NB4 (cell line): Measurements from ENCODE around the gene RCN1.

Experiments
- DNase-seq: peaks from one replicate; pipeline ENCODE4 v3.0.0; 2010; ENCODE audit warnings: low read depth
- H3K4me3 ChIP-seq: one replicate; pipeline ENCODE4 v1.5.1; 2011; ENCODE audit warnings: mild to moderate bottlenecking, low read depth, low read length, moderate library complexity
- MYC ChIP-seq: IDR thresholded peaks from 2 replicates; pipeline ENCODE4 v1.6.1; 2011; ENCODE audit warnings: low read depth, low read length
- POLR2A ChIP-seq: IDR thresholded peaks from 2 replicates; pipeline ENCODE4 v1.6.1; 2011; ENCODE audit warnings: mild to moderate bottlenecking; ENCODE audit not compliant: insufficient read length; ENCODE audit errors: extremely low read depth
- TF ChIP-seq, protein P1 (sequence below): IDR thresholded peaks from one replicate; pipeline ENCODE4 v1.5.1; 2012; ENCODE audit warnings: low read depth, low read length
- TF ChIP-seq, protein P2 (sequence below): IDR thresholded peaks from 2 replicates; pipeline ENCODE4 v1.6.1; 2011; ENCODE audit warnings: low read depth, low read length

Gene RCN1

DNA sequence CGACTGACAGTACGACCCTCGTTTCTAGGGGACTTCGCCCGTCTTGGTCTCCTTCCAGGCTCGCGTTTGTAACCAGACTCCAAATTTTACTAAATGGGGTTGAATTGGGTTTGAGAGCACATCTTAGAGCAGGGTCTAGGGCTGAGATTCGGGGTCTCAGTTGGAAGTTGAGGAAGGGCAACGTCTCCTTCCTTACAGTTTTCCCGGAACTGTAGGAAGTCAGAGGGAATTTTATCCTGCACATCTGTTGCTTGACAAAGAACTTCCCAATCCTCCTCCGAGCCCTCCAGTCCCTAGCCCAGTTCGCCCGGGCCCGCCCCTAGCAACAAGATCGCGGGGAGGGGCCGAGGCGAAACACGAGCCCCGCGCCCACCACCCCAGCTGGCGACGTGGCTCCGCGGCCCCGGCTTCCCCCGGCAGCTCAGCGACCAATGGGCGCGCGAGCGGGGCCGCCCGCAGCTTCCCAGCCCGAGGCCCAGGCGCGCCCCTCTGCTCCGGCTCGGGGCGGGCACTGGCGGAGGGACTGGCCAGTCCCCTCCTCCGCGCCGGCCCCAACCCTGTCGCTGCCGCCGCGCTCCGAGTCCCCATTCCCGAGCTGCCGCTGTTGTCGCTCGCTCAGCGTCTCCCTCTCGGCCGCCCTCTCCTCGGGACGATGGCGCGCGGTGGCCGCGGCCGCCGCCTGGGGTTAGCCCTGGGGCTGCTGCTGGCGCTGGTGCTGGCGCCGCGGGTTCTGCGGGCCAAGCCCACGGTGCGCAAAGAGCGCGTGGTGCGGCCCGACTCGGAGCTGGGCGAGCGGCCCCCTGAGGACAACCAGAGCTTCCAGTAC is at the start of gene RCN1:
TSS of gene RCN1 (plus strand) at position 530 of the 826 bp plus-strand sequence. CDS start at position 653, 123 bp downstream.
- peak; percentile 85 for DNase-seq
- peak; percentile 14 for TF ChIP-seq POLR2A
- TF ChIP-seq, protein P1, sequence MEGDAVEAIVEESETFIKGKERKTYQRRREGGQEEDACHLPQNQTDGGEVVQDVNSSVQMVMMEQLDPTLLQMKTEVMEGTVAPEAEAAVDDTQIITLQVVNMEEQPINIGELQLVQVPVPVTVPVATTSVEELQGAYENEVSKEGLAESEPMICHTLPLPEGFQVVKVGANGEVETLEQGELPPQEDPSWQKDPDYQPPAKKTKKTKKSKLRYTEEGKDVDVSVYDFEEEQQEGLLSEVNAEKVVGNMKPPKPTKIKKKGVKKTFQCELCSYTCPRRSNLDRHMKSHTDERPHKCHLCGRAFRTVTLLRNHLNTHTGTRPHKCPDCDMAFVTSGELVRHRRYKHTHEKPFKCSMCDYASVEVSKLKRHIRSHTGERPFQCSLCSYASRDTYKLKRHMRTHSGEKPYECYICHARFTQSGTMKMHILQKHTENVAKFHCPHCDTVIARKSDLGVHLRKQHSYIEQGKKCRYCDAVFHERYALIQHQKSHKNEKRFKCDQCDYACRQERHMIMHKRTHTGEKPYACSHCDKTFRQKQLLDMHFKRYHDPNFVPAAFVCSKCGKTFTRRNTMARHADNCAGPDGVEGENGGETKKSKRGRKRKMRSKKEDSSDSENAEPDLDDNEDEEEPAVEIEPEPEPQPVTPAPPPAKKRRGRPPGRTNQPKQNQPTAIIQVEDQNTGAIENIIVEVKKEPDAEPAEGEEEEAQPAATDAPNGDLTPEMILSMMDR = no peak
- peak within 1 kb of the TSS; percentile 67 for H3K4me3 ChIP-seq

DNA sequence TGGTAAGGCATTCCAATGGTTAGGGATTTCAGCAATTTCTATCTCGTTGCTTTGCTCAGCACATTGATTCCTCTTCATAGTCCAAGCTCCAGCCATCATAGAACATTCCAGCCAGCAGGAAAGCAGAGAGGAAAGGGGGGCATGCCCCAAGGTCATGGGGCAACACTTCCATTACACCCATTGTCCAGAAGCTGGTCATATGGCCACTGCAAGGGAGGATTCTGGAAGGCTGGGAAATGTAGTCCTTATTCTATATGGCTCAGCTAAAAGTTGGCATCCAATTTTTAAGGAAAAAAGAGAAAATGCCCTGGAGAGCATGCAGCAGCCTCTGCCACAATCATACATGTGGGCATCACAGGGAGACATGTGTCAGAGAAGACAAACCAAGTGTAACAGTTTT is 47.1 kb upstream of the RCN1 start:
- no peak for TF ChIP-seq MYC
- no peak for TF ChIP-seq POLR2A
- TF ChIP-seq, protein P1 = no peak
- TF ChIP-seq, protein P2, sequence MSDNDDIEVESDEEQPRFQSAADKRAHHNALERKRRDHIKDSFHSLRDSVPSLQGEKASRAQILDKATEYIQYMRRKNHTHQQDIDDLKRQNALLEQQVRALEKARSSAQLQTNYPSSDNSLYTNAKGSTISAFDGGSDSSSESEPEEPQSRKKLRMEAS = no peak
- no peak overlapping the region for H3K4me3 ChIP-seq
- no peak for DNase-seq

DNA sequence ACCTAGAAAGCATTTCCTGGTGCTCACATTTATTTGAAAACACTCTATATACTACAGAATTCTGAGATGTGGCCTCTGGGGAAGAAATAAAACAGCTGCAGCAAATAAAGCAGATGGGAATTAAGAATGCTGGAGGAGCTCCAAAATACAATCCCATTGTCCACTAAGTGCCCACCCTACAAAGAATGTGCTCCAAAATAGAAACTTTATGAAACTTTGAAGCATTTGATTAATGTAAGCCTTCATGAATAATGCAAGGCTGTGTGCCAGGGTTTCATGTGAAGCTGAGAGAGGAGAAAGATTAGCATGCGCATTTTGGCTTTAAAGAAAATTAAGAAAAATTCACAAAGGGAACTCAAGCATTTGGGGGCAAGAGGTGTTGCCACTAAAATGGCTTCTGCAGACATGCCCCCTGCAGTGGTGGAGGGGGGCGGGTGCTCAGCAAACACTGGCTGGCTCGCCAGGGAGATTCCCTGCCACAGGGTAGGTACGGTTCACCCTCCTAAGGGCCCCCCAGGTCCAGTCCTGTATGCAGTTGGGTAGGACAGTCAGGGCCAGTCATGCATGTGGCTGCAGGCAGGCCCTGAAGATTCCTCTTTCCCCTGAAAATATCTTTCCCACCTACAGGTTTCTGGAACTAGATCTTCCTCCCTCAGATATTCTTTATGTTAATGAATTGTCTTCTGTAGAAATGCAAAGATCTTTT is 46.6 kb upstream of the RCN1 start:
- DNase-seq = no peak
- TF ChIP-seq MYC = no peak
- no peak for TF ChIP-seq POLR2A
- TF ChIP-seq, protein P1 = no peak

DNA sequence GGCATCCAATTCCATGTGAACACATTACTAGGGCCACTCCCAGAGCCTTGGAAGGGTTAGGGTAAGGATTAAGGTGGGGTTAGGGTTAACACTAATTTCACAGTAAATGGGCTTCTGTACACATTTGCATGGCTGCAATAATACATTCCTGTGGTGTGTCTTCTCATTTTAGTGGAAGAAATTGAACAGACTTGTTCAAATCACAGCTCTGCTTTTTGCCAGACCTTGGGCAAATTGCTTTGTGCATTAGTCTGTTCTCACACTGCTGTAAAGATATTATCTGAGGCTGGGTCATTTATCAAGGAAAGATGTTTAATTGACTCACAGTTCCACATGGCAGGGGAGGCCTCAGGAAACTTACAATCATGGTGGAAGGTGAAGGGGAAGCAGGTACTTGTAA is 45.4 kb upstream of the RCN1 start:
- H3K4me3 ChIP-seq = no peak overlapping the region
- no peak for DNase-seq
- TF ChIP-seq, protein P2 = no peak
- TF ChIP-seq MYC = no peak
- TF ChIP-seq POLR2A = no peak
- TF ChIP-seq, protein P1 = no peak

More for the DNA sequence above, 46.6 kb upstream of the RCN1 start:
- no peak overlapping the region for H3K4me3 ChIP-seq

DNA sequence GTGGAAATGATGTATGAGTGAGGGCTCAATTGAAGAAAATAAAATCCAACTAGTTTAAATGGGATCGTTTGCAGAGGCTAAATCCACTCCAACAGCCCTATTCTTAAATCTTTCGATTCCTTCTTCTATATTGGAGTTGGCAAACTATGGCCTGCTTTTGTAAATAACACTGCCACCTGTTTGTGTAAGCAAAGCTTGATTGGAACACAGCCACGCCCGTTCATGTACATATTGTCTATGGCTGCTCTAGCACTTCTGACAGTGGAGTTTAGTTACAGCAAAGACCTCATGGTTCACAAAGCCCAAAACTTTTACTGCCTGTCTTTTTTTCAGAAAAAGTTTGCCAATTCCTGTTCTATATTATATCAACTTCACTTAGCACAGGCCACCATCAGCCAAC is 40.6 kb upstream of the RCN1 start:
- TF ChIP-seq, protein P2 = no peak
- TF ChIP-seq, protein P1 = no peak
- TF ChIP-seq POLR2A = no peak
- DNase-seq = no peak

More for the DNA sequence above, 40.6 kb upstream of the RCN1 start:
- no peak overlapping the region for H3K4me3 ChIP-seq
